GM23248 (cell line): Measurements from ENCODE around the gene LPO. TPM values are rescaled to one million over a fixed set of nuclear protein-coding genes. Genes with fewer than 3 reads are reported as not detected.

Source experiments
- DNase-seq: peaks from one replicate; pipeline ENCODE4 v3.0.0-alpha.2; 2015
- H2AFZ ChIP-seq: fragments of 200-600 bp; sonication (generic); 2 replicates; pipeline ENCODE4 v1.6.1; 2016; ENCODE audit warnings: antibody characterized with exemption
- H3F3A ChIP-seq: fragments of 200-600 bp; sonication (generic); 2 replicates; pipeline ENCODE4 v1.6.1; 2016; ENCODE audit warnings: mild to moderate bottlenecking, antibody characterized with exemption, mixed run types; ENCODE audit not compliant: insufficient read depth
- H3K27ac ChIP-seq: fragments of 200-600 bp; sonication (generic); 2 replicates; pipeline ENCODE4 v1.5.1; 2016; ENCODE audit warnings: mild to moderate bottlenecking
- H3K27me3 ChIP-seq: fragments of 200-600 bp; sonication (generic); replicated peaks from 2 replicates; pipeline ENCODE4 v1.6.1; 2016; ENCODE audit warnings: mild to moderate bottlenecking; ENCODE audit not compliant: insufficient read depth
- H3K36me3 ChIP-seq: fragments of 200-600 bp; sonication (generic); 2 replicates; pipeline ENCODE4 v1.6.1; 2016; ENCODE audit warnings: low read depth, mild to moderate bottlenecking
- H3K4me1 ChIP-seq: fragments of 200-600 bp; sonication (generic); 2 replicates; pipeline ENCODE4 v1.6.1; 2016; ENCODE audit warnings: mild to moderate bottlenecking; ENCODE audit not compliant: insufficient read depth
- H3K4me2 ChIP-seq: fragments of 200-600 bp; sonication (generic); one replicate; pipeline ENCODE4 v1.6.1; 2016; ENCODE audit warnings: mild to moderate bottlenecking; ENCODE audit not compliant: unreplicated experiment
- H3K4me3 ChIP-seq: fragments of 200-600 bp; sonication (generic); 2 replicates; pipeline ENCODE4 v1.5.1; 2016; ENCODE audit warnings: mild to moderate bottlenecking
- H3K79me2 ChIP-seq: fragments of 200-600 bp; sonication (generic); 2 replicates; pipeline ENCODE4 v1.6.1; 2016; ENCODE audit warnings: mild to moderate bottlenecking; ENCODE audit not compliant: insufficient read depth
- H3K9ac ChIP-seq: fragments of 200-600 bp; sonication (generic); 2 replicates; pipeline ENCODE4 v1.6.1; 2016; ENCODE audit warnings: mild to moderate bottlenecking
- H3K9me2 ChIP-seq: fragments of 200-600 bp; sonication (generic); 2 replicates; pipeline ENCODE4 v1.6.1; 2016; ENCODE audit warnings: mixed run types, mild to moderate bottlenecking, moderate library complexity; ENCODE audit not compliant: insufficient read depth
- H3K9me3 ChIP-seq: fragments of 200-600 bp; sonication (generic); one replicate; pipeline ENCODE4 v1.6.1; 2017; ENCODE audit warnings: low read depth
- H4K20me1 ChIP-seq: fragments of 200-600 bp; sonication (generic); 2 replicates; pipeline ENCODE4 v1.6.0; 2016; ENCODE audit not compliant: insufficient read depth
- EZH2 ChIP-seq: fragments of 200-600 bp; sonication (generic); IDR thresholded peaks from 2 replicates; pipeline ENCODE4 v1.6.1; 2018; ENCODE audit warnings: antibody characterized with exemption, mild to moderate bottlenecking; ENCODE audit not compliant: insufficient read depth, poor library complexity, severe bottlenecking
- EZH2phosphoT487 ChIP-seq: fragments of 200-600 bp; sonication (generic); IDR thresholded peaks from 2 replicates; pipeline ENCODE4 v1.6.1; 2018; ENCODE audit warnings: antibody characterized with exemption, moderate library complexity, mild to moderate bottlenecking, low read depth; ENCODE audit not compliant: insufficient read depth
- WGBS, 2 experiments: methylation state at CpG; one replicate each; pipeline ENCODE4 v1.1.6; 2015 to 2017; ENCODE audit warnings: low lambda C conversion rate in 2 of 2, low coverage in 1 of 2; ENCODE audit errors: missing lambda C conversion rate in 2 of 2; 5-methylcytosine and 5-hydroxymethylcytosine counted together
- in situ Hi-C: fragments of 300-500 bp; cut with MboI; formaldehyde crosslinking; loops from 2 replicates; pipeline ENCODE4 v1.15.0; 2020
- polyA plus RNA-seq: library from polyadenylated mRNA; unstranded; fragments of >200 nt; fragmentation: Nextera tagmentation; extraction: Ambion mirVana; gene quantifications from 2 replicates; pipeline ENCODE4 v1.2.1, GENCODE V29; 2016
- total RNA-seq: library from RNA; depleted of rRNA; stranded (reverse); fragments of >200 nt; shearing (Covaris generic); gene quantifications from 2 replicates; pipeline ENCODE4 v1.2.3, GENCODE V29; 2014

The LPO gene
- total and polyA plus RNA-seq, 2 experiments from 2014 or later, result 0.11 TPM; not detected in 1

DNA sequence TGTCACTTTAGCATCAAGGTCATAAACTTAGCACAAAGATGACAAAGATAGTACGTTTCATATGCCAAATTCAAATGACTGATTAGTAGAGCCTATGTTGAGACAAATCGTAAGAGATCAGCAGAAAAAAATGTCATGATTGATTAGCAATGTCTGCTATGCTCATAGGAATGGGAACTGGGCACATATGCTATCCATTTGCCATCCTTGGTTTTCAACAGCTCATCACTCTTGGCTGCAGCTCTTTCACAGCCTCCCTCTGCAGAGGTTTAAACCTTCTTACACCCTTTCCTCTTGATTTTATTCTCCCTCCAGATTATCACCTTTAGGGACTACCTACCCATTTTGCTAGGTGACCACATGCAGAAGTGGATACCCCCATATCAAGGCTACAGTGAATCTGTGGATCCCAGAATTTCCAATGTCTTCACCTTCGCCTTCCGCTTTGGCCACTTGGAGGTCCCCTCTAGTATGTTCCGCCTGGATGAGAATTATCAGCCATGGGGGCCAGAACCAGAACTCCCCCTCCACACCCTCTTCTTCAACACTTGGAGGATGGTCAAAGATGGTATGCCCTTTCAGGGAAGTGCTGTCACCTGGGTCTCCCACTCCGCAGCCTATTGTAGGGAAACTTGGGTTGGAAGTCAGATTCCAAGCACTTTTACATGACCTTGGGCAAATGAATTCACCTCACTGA, 26.2 kb downstream of the LPO start:
- H3K36me3 ChIP-seq, result no peaks in the 10 kb centered on the region
- no peaks in the 10 kb centered on the region for H3K9me2 ChIP-seq
- no peak overlapping the region for H3K27ac ChIP-seq
- H3K4me3 ChIP-seq, result no peak overlapping the region
- no peak for DNase-seq
- no peaks in the 10 kb centered on the region for H3K79me2 ChIP-seq
- no peaks in the 10 kb centered on the region for H3K9me3 ChIP-seq
- peaks cover 52% of the 10 kb centered on the region for H3K27me3 ChIP-seq
- in situ Hi-C loops, result no loop called here
- no peak overlapping the region for H2AFZ ChIP-seq
- WGBS, 2 experiments, result 31 to 41% methylated on average over 6 of the region's 6 CpGs
- no peak for TF ChIP-seq EZH2phosphoT487
- no peak for TF ChIP-seq EZH2
- no peak overlapping the region for H3K4me2 ChIP-seq
- no peak overlapping the region for H3K9ac ChIP-seq
- no peaks in the 10 kb centered on the region for H3K4me1 ChIP-seq
- H4K20me1 ChIP-seq, result no peaks in the 10 kb centered on the region
- H3F3A ChIP-seq, result no peaks in the 10 kb centered on the region

DNA sequence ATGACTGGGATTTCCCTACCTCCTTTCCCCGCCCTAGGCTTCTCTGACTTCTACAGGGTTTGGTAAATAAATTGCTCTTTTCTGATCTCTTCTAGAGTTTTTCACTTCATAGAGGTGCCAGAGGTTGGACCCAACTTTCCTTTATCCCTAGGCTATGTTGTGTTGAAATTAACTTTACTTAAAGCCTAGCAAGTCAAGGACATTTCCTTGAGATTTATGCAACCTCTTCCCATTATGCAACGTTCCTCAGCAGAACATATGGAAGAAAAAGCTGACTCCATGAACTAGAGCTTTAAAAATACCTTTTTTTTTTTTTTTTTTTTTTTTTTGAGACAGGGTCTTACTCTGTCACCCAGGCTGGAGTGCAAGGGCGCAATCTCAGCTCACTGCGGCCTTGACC, 26.9 kb downstream of the LPO start:
- TF ChIP-seq EZH2, result no peak
- no peak for TF ChIP-seq EZH2phosphoT487
- 58 to 61% methylated on average over 4 of the region's 4 CpGs for WGBS, 2 experiments
- Histone ChIP-seq H4K20me1 (no peaks in the 10 kb centered on the region), H3K9me3 (no peaks in the 10 kb centered on the region), H3K4me3 (no peak overlapping the region), H3F3A (no peaks in the 10 kb centered on the region), H3K79me2 (no peaks in the 10 kb centered on the region), H3K36me3 (no peaks in the 10 kb centered on the region), H3K27ac (no peak overlapping the region), H3K4me1 (no peaks in the 10 kb centered on the region), H3K9me2 (no peaks in the 10 kb centered on the region), H3K4me2 (no peak overlapping the region), H3K27me3 (peaks cover 49% of the 10 kb centered on the region), H3K9ac (no peak overlapping the region), H2AFZ (no peak overlapping the region)
- DNase-seq, result no peak
- in situ Hi-C loops, result no loop called here

DNA sequence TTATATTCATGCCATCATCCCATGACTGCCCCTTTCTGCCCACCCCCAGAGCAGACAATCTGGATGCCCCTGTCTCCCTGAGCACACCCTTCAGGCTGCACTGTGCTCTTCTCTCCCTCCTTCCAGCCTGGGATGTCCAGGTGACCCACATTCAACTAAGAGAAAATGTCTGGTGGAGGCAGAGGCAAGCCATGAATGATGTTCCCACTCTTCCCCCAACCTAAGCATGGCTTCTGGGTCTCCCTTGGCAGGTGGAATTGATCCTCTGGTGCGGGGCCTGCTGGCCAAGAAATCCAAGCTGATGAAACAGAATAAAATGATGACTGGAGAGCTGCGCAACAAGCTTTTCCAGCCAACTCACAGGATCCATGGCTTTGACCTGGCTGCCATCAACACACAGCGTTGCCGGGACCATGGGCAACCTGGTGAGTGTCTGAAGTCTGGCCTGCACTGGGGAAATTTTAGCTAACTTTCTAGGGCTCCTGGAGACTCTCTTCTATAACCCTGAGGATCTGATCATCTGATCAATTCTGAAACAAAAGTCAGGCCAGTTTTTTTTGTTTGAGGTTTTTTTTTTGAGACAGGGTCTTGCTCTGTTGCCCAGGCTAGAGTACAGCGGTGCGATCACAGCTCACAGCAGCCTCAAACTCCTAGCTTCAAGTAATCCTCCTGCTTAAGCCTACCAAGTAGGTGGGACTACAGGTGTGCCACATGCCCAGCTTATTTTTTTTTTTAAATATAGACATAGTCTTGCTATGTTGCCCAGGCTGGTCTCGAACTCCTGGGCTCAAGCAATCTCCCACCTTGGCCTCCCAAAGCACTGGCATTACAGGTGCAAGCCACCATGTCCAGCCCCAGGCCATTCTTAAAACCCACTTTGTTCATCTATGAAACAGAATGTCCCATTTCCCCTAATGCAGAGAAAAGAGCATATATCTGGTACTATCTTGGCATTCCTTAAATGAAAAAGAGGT, 27.8 kb downstream of the LPO start:
- Histone ChIP-seq H3K79me2 (no peaks in the 10 kb centered on the region), H3K27me3 (peaks cover 40% of the 10 kb centered on the region), H3K9me3 (no peaks in the 10 kb centered on the region), H3K4me2 (no peak overlapping the region), H3K9ac (no peak overlapping the region), H4K20me1 (no peaks in the 10 kb centered on the region), H3K36me3 (no peaks in the 10 kb centered on the region), H2AFZ (no peak overlapping the region), H3F3A (no peaks in the 10 kb centered on the region), H3K9me2 (no peaks in the 10 kb centered on the region), H3K4me3 (no peak overlapping the region), H3K27ac (no peak overlapping the region), H3K4me1 (no peaks in the 10 kb centered on the region)
- DNase-seq, result no peak
- TF ChIP-seq EZH2phosphoT487, result no peak
- no peak for TF ChIP-seq EZH2
- 66 to 68% methylated on average over 7 of the region's 7 CpGs for WGBS, 2 experiments
- in situ Hi-C loops, result no loop called here

DNA sequence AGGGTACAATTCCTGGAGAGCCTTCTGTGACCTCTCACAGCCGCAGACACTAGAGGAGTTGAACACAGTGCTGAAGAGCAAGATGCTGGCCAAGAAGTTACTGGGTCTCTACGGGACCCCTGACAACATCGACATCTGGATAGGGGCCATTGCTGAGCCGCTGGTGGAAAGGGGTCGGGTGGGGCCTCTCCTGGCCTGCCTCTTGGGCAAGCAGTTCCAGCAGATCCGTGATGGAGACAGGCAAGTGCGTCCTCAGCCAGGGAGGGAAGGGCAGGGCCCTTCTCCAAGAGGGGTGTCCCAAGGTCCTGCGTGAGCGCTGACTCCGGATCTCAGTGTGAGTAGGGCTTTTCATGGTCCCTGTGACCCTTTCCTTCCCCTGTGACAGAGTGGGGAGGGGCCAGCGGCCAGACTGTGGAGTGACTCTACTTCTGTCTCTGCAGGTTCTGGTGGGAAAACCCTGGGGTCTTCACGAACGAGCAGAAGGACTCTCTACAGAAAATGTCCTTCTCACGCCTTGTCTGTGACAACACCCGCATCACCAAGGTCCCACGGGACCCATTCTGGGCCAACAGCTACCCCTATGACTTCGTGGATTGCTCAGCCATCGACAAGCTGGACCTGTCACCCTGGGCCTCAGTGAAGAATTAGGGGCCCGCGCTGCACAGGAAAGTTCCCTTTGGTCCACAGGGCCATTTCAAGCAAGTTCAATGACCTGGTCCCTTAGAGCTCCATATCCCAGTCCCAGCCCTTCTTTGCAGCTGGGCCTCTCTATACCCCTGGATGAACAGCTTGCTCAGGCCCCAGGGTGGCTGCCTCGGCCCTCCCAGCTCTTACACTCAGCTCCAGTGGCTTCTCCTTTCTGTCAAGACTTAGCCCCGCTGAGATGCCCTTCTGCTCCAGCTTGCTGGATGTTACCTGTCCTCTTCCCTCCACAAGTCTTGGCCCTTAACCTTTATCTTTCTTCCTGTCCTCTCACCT, 29.3 kb downstream of the LPO start:
- 46% methylated on average over 22 of the region's 22 CpGs for WGBS, 2 experiments
- H3K27me3 ChIP-seq, result peaks cover 31% of the 10 kb centered on the region; the same call in 1 of the 2 replicates
- TF ChIP-seq EZH2, result no peak
- no peaks in the 10 kb centered on the region for H3K9me3 ChIP-seq
- in situ Hi-C loops, result no loop called here
- H3F3A ChIP-seq, result no peaks in the 10 kb centered on the region
- H4K20me1 ChIP-seq, result no peaks in the 10 kb centered on the region
- H3K27ac ChIP-seq, result no peak overlapping the region
- DNase-seq, result no peak
- no peak overlapping the region for H3K4me3 ChIP-seq
- H3K4me2 ChIP-seq, result no peak overlapping the region
- H3K9ac ChIP-seq, result no peak overlapping the region
- H2AFZ ChIP-seq, result no peak overlapping the region
- no peaks in the 10 kb centered on the region for H3K4me1 ChIP-seq
- no peaks in the 10 kb centered on the region for H3K36me3 ChIP-seq
- no peaks in the 10 kb centered on the region for H3K79me2 ChIP-seq
- no peaks in the 10 kb centered on the region for H3K9me2 ChIP-seq
